ENCODE data around the gene GRK1.

DNA sequence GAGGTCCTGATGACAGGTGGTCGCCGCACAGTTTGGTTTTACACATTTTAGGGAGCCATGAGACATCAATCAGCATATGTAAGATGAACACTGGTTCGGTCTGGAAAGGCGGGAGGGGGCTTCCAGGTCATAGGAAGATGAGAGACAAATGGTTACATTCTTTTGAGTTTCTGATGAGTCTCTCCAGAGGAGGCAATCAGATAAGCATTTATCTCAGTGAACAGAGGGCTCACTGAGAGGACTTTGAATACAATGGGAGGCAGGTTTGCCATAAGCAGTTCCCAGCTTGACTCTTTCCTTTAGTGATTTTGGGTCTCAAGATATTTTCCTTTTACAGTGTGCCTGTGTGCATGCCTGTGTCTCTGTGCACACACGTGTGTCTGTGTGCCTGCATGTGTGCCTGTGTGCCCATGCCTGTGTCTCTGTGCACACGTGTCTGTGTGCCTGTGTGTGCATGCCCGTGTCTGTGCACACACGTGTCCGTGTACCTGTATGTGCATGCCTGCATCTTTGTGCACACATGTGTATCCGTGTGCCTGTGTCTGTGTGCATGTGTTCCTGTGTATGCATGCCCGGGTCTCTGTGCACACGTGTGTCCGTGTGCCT, 56.5 kb downstream of the GRK1 start:
- TF ChIP-seq, protein P1, sequence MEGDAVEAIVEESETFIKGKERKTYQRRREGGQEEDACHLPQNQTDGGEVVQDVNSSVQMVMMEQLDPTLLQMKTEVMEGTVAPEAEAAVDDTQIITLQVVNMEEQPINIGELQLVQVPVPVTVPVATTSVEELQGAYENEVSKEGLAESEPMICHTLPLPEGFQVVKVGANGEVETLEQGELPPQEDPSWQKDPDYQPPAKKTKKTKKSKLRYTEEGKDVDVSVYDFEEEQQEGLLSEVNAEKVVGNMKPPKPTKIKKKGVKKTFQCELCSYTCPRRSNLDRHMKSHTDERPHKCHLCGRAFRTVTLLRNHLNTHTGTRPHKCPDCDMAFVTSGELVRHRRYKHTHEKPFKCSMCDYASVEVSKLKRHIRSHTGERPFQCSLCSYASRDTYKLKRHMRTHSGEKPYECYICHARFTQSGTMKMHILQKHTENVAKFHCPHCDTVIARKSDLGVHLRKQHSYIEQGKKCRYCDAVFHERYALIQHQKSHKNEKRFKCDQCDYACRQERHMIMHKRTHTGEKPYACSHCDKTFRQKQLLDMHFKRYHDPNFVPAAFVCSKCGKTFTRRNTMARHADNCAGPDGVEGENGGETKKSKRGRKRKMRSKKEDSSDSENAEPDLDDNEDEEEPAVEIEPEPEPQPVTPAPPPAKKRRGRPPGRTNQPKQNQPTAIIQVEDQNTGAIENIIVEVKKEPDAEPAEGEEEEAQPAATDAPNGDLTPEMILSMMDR (conservative IDR thresholded peaks at IDR 0.05) = no peak
- TF ChIP-seq ZFX (IDR thresholded peaks at IDR 0.05) = no peak

Data from C4-2B (cell line).